NAMALWA (cell line): ENCODE measurements around the gene NXPH3.
A peak's percentile ranks its signal among the peaks of the same experiment; 100 is the strongest.

Source experiments
- DNase-seq: peaks from one replicate; pipeline ENCODE4 v3.0.0-alpha.2; 2015; ENCODE audit warnings: low spot score

Gene NXPH3

DNA sequence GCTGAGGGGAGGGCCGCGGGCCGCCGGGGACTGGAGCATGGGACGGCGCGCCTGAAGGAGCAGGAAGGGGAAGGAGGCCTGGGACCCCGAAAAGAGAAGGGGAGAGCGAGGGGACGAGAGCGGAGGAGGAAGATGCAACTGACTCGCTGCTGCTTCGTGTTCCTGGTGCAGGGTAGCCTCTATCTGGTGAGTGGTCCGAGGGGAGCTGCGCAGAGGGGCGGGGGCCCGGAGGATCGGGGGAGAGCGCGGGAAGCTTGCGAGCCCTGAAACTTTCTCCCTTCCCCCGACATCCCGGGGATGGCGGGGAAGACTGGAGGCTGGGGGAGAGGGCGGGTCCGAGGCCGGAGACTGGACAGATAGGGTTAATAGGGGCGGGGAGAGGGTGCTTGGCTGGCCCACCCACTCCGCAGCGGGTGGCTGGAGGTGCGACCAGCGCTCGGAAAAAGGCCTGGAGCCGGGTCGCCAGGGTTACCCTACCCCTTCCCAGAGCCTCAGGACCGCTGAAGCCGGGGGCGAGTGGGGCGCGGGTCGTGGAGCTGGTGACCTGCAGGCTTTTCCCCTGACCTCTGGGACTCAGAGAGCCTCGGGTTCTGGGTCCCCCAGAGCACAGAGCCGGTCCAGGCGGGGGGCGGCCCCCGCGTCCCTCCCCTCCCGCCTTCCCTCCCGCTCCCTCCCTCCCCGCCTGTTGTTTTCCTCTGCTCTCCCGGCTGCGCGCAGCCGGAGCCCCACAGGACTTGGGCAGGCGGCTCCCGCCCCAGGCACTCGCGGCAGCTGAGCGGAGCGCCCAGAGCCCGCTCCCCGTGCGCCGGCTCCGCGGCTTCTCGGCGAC, 631 bp downstream of the NXPH3 start:
- no peak for DNase-seq

- no peak for DNase-seq
Measured at GRCh38 chr17:49576917-49577649, 1.4 kb downstream of the NXPH3 start.

- no peak for DNase-seq
Measured at GRCh38 chr17:49577650-49577934, 1.9 kb downstream of the NXPH3 start.

- no peak for DNase-seq
Measured at GRCh38 chr17:49577963-49578362, 2.3 kb downstream of the NXPH3 start.

DNA sequence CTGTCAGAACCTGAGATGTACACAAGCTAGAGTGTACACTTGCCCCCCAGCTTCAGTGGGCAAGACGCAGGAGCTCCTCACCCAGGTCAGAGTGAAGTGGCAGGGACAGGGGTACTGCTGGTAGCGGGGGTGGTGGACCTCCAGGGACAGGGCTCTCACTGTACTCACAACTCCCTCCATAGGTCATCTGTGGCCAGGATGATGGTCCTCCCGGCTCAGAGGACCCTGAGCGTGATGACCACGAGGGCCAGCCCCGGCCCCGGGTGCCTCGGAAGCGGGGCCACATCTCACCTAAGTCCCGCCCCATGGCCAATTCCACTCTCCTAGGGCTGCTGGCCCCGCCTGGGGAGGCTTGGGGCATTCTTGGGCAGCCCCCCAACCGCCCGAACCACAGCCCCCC, 2.7 kb downstream of the NXPH3 start:
- no peak for DNase-seq

DNA sequence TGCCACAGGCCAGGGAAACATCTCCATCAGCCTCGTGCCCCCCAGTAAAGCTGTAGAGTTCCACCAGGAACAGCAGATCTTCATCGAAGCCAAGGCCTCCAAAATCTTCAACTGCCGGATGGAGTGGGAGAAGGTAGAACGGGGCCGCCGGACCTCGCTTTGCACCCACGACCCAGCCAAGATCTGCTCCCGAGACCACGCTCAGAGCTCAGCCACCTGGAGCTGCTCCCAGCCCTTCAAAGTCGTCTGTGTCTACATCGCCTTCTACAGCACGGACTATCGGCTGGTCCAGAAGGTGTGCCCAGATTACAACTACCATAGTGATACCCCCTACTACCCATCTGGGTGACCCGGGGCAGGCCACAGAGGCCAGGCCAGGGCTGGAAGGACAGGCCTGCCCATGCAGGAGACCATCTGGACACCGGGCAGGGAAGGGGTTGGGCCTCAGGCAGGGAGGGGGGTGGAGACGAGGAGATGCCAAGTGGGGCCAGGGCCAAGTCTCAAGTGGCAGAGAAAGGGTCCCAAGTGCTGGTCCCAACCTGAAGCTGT, 3.4 kb downstream of the NXPH3 start:
- DNase-seq: no peak

- no peak for DNase-seq
Measured at GRCh38 chr17:49579522-49579921, 3.9 kb downstream of the NXPH3 start.

DNA sequence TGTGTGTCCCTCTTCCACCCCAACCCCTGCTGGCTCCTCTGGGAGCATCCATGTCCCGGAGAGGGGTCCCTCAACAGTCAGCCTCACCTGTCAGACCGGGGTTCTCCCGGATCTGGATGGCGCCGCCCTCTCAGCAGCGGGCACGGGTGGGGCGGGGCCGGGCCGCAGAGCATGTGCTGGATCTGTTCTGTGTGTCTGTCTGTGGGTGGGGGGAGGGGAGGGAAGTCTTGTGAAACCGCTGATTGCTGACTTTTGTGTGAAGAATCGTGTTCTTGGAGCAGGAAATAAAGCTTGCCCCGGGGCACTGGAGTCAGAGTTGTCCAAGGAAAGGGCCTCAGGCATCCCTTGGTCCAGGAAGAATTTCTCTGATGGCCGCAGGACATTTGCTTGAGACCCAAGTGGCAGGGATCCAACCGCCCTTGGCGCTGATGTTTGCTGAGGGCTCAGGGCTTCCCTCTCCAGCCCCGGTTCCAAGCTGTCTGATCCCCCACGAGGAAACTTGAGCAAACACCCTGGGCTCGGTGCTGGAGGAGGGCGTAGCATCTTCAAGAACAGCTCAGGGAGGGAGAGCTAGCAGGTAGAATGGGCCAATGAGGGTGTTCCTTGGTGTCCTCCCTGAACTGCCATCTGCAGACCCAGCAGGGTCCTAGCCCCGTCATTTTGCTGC, 4.5 kb downstream of the NXPH3 start:
- no peak for DNase-seq

- no peak for DNase-seq
Measured at GRCh38 chr17:49580981-49581647, 5.4 kb downstream of the NXPH3 start.

- no peak for DNase-seq
Measured at GRCh38 chr17:49581648-49581998, 6.0 kb downstream of the NXPH3 start.

GRCh38 chr17:49582055-49582722, 6.5 kb downstream of the NXPH3 start:
- no peak for DNase-seq

GRCh38 chr17:49582789-49583188, 7.1 kb downstream of the NXPH3 start:
- DNase-seq: no peak

DNA sequence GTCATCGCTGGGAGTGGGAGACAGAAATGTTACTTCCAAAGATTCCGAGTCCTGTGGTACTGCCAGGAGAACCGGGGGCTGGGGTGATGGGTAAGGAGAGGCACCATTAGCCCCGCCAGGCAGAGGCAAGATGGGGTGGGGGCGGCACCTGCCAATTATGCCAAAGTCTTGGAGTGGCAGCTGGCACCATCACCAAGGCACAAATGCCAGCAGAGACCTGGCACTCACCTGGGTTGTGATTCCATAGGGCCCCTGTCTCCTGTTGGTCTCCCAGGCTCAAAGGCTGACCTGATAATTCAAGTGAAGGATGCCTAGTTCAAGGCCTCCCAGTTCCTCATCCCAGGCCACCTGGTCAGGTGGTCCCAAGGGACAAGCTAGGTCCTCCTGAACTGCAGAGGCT, 7.6 kb downstream of the NXPH3 start:
- no peak for DNase-seq

- no peak for DNase-seq
Measured at GRCh38 chr17:49583889-49584288, 8.2 kb downstream of the NXPH3 start.

GRCh38 chr17:49585422-49586027, 9.9 kb downstream of the NXPH3 start:
- DNase-seq: peak; percentile 46

GRCh38 chr17:49587366-49588073, 11.8 kb downstream of the NXPH3 start:
- no peak for DNase-seq

DNA sequence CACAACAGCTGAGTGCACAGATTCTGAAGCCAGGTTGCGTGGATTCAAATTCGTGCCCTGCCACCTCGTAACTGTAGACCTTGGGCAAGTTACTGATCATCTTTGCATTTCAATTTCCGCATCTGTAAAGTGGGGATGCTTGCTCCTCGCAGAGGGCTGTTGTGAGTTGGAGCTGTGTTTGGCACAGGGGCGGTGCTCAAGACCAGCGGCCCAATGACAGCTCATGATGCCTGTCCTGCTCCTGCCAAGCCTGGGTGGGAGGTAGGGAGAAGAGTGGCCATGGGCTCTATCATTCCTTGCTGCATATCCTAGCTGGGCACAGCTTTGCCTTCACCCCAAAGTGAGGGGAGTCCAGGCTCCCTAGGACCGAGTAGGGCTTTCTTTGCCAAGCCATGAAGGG, 12.6 kb downstream of the NXPH3 start:
- no peak for DNase-seq

DNA sequence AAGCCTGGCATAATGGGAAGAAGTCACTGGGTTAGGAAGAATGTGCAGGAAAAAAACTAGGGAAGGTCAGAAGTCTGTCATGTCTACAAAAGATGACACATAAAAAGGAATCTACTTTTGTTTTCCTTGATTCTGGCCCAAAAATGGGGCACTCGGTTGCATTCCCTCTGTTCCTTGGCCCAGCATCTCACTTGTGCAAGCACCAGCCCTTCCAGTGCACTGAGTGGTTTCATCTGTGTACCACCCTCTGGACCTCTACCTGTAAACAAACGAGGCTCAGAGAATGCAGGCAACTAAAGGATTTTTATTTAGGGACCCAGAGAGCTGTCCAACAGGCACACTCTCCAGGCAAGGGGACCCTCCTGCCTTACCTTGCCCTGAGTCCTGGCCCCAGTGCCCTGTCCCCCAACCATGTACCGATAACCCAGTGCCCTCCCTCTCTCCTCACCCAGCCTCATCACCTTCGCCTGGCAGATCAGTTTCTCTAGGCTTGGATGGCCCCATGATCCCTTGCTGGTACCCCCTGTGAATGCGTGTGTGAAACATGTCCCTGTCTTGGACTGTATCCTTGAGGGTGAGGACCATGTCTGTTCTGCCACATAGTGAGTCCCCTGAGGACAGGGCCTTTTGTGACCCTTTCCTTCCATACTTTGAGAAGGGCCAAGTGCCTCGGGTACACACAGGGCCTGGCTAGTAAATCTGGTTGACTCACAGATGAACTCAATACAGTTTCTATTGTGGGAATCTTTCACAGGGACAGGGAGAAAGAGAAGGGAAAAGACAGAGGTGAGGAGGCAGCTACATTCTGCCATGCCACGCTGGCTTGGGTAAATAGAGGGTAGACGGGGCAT, 13.3 kb downstream of the NXPH3 start:
- DNase-seq: no peak

DNA sequence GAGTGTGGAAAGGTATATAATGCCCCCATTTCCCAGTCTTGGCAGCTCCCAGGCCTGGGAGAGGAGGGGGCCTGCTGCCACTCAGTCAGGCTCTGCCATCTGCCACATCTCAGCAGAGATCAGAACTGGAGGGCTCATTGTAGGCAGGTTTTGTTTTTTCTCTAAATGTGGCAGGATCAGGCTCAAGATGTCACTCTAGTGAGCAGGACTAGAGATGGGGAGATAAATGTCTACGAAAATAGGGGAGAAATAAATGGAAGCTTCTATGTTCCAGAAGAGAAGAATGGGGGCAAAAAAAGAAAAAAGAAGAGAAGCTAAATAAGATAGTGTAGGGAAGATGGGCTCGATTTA, 13.9 kb downstream of the NXPH3 start:
- DNase-seq: no peak

GRCh38 chr17:49590874-49591273, 15.2 kb downstream of the NXPH3 start:
- DNase-seq: no peak
